Astrocyte of the spinal cord (primary cell): Measurements from ENCODE around the gene HYAL3.

Source experiments
- DNase-seq: peaks from one replicate; pipeline ENCODE4 v3.0.0; 2011; ENCODE audit warnings: low read depth, low spot score
- H3K4me3 ChIP-seq: 2 replicates; pipeline ENCODE4 v1.5.1; 2011; ENCODE audit warnings: low read depth, mild to moderate bottlenecking, low read length, moderate library complexity
- CTCF ChIP-seq: IDR thresholded peaks from 2 replicates; pipeline ENCODE4 v1.5.1; 2012; ENCODE audit warnings: low read depth, mild to moderate bottlenecking, low read length, inconsistent platforms
- in situ Hi-C: cut with HindIII; loops from 2 replicates; pipeline ENCODE4 v1.10.0; 2017; ENCODE audit warnings: low sequenced_read_pairs

HYAL3 gene

GRCh38 chr3:50337175-50337861 lies 38.1 kb upstream of the HYAL3 start:
- in situ Hi-C loops = no loop called here
- H3K4me3 ChIP-seq = peak overlapping the region; percentile 60
- TF ChIP-seq CTCF = no peak

GRCh38 chr3:50336452-50337174 lies 37.4 kb upstream of the HYAL3 start:
- DNase-seq = no peak
- H3K4me3 ChIP-seq = peak overlapping the region; percentile 60
- TF ChIP-seq CTCF = no peak
- in situ Hi-C loops = no loop called here

More at GRCh38 chr3:50337175-50337861, 38.1 kb upstream of the HYAL3 start:
- peak; percentile 100 for DNase-seq

- no peak for TF ChIP-seq CTCF
- in situ Hi-C loops = no loop called here
- no peak overlapping the region for H3K4me3 ChIP-seq
- DNase-seq = no peak
These were observed 35.3 kb upstream of the HYAL3 start for GRCh38 chr3:50334339-50335075.

- peak; percentile 62 for DNase-seq
- TF ChIP-seq CTCF = no peak
- in situ Hi-C loops = no loop called here
- H3K4me3 ChIP-seq = no peak overlapping the region
These were observed 34.6 kb upstream of the HYAL3 start for GRCh38 chr3:50333744-50334328.

- no peak for DNase-seq
- TF ChIP-seq CTCF = no peak
- in situ Hi-C loops = no loop called here
- no peak overlapping the region for H3K4me3 ChIP-seq
These were observed 32.2 kb upstream of the HYAL3 start for GRCh38 chr3:50331364-50331907.

GRCh38 chr3:50330330-50330729 lies 31.1 kb upstream of the HYAL3 start:
- no peak for TF ChIP-seq CTCF
- no peak for DNase-seq
- in situ Hi-C loops = no loop called here
- no peak overlapping the region for H3K4me3 ChIP-seq
